HPDE6-E6E7 (cell line): ENCODE data around the gene IP6K3.

Source experiments
- DNase-seq: peaks from one replicate; pipeline ENCODE4 v3.0.0; 2011; ENCODE audit warnings: missing footprints; ENCODE audit errors: extremely low spot score

IP6K3 gene

GRCh38 chr6:33740794-33741193, 5.9 kb downstream of the IP6K3 start:
- no peak for DNase-seq

DNA sequence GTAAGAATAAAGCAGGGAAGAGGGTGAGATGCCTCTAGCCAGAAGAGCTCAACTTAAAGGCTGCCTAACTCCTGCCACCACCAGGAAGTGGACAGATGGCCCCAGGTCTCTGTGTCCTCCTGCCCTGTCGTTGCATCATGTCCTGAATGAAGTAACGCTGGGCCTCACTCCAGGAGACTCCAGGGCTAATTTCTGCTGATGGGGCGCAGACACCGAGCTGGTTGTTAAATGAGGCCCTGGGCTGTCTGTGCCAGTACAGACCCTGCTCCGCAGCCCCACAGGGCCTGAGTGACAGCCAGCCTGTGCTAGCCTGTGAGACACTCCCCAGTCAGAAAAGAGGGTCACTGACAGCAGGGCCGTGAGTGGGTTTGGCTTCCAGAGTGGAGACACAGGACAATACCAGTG, 6.5 kb downstream of the IP6K3 start:
- DNase-seq = no peak

- DNase-seq = no peak
These were observed 7.1 kb downstream of the IP6K3 start for GRCh38 chr6:33739571-33739970.

- no peak for DNase-seq
These were observed 7.8 kb downstream of the IP6K3 start for GRCh38 chr6:33738879-33739278.

- no peak for DNase-seq
These were observed 8.6 kb downstream of the IP6K3 start for GRCh38 chr6:33738153-33738552.

DNA sequence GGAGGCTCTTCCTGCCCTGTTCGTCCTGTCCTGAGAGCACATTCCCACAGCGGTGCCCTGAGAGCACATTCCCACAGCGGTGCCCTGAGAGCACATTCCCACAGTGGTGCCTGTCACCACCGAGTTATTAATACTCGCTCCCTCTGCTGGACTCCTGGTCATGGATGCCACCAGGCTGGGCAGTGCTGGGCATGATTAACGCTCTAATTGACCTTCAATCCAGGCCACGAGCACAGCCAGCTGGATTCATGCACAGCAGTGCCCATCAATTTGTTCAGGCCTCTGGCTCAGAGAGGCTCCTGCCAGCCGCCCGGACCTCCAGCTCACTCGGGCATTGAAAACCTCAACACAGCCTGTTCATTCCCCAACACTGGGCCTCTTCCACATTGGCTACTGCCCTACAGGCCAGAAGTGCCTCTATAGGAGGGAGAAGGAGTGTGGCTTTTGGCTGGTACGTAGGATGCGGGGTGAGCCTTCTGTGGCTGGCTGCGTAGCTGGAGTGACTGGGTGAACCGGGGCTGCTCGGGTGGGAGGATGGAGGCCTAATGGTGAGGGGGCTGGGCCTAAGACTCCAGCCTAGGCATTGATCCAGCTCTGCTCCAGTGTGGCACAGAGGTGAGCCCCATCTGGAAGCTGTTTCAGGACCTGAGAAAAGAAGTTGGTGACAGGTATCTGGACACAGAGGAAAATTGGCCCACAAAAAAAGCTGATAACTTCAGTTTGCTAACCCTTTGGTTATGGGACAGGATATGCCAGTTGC, 9.3 kb downstream of the IP6K3 start:
- DNase-seq = no peak

DNA sequence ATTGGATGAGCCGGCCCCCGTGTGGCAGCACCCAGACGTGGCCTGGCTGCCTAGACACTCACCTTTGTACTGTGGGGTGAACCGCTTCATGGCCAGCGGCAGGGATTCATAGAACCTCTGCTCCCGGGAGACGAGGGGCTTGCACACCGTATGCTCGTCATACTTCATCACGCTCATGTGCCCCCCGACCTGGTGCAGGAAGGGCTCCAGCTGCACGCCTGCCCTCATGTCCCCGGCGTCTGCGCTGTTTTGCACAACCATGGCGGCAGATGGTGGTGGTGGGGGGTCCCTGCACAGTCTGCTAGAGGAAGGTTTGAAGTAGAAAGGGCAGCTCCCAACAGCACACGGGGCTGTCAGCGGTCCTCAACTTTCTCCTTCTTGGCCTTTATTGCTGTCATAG, 11.5 kb downstream of the IP6K3 start:
- DNase-seq = no peak

- DNase-seq = no peak
These were observed 13.0 kb downstream of the IP6K3 start for GRCh38 chr6:33733709-33734007.

- no peak for DNase-seq
These were observed 13.6 kb downstream of the IP6K3 start for GRCh38 chr6:33732817-33733708.

- DNase-seq = no peak
These were observed 14.3 kb downstream of the IP6K3 start for GRCh38 chr6:33732385-33732784.

- no peak for DNase-seq
These were observed 14.9 kb downstream of the IP6K3 start for GRCh38 chr6:33731751-33732282.

DNA sequence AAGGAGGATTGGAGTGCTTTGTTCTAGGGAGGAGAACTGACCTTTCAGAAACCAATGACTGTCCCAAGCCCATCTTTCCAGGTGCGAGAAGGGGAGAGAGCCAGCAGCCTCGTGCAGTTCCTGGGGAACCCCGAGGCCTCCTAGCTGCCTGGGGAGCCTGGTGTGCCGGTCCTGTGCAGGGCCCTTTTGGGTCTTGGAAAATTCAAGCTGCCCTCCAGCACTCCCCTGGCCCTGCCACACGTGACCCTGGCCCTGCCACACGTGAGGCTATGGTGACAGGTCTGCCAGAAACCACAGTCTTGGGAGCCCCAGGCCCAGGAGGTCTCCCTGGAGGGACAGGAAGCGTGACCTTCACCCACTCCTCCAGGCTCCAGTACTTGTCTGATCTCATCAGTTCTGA, 15.7 kb downstream of the IP6K3 start:
- no peak for DNase-seq

DNA sequence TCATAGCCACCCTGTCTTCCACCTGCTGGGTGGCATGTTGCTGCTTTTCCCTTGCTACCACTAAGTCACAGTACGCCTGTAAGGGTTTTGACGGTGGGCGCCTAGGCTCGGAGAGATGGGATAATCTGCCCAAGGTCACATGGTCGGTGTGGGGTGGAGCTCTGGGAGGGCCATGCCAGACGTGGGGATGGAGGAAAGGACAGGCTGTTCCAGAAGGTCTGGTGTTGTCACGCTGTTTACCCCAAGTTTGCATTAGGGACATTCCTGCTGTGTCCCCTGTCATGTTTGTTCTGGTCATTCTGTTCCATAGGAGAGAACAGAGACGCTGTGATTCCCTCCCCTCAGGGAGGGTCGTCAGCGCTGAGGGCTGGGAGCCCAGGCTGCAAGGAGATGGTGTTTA, 16.1 kb downstream of the IP6K3 start:
- no peak for DNase-seq

- DNase-seq = no peak
These were observed 17.6 kb downstream of the IP6K3 start for GRCh38 chr6:33729059-33729458.

- no peak for DNase-seq
These were observed 18.3 kb downstream of the IP6K3 start for GRCh38 chr6:33728438-33728837.

GRCh38 chr6:33727932-33728331, 18.8 kb downstream of the IP6K3 start:
- no peak for DNase-seq

- no peak for DNase-seq
These were observed 19.6 kb downstream of the IP6K3 start for GRCh38 chr6:33727126-33727525.

GRCh38 chr6:33726696-33727095, 20.0 kb downstream of the IP6K3 start:
- no peak for DNase-seq

DNA sequence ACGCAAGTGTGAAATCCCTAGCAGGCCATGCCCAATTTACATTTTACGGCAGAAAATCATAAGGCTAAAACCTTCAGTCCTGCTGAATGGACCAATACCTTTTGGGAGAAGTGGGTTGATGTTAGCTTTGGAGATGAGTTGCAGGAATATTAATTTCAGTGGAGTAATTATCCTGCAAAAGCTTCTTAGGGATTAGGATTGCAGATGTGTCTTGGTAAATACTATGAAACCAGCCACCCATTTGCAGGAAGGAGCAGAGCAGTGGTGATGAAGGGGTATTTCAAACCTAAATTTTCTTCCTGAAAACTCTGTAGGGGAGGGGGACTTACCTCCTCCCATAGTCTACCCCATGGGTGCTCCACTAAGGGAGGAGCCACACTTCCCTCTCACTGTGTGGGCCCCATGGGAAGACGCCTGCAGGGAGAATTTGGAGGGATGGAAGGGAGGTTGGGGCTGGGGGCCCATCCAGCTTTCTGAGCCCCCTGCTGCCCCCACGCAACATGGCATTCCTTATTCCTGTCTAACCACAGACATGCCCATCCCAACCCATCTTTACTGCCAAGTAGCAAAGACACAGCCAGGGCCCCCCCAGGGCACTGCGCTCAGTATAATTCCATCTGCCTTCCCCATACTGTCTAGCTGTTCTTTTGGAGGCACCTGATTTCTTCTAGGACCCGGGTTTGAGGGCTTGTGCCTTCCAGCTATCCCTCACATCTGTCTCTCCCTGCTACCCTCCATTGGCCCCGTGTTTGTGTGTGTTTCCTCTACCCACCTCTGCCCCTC, 20.6 kb downstream of the IP6K3 start:
- DNase-seq = no peak

GRCh38 chr6:33725222-33725621, 21.5 kb downstream of the IP6K3 start:
- DNase-seq = no peak

GRCh38 chr6:33724102-33725023, 22.3 kb downstream of the IP6K3 start:
- no peak for DNase-seq
